GM18498 (cell line): ENCODE results near the gene LRRC10B.
A peak's percentile ranks its signal among the peaks of the same experiment; 100 is the strongest.

Experiments used
- ATAC-seq: cut with Tn5 transposase; IDR thresholded peaks from one replicate; pipeline ENCODE4 v1.9.1; 2021; ENCODE audit warnings: mild to moderate bottlenecking, moderate library complexity; ENCODE audit not compliant: unreplicated experiment

The LRRC10B gene

GRCh38 chr11:61507012-61507768 lies 1.4 kb upstream of the LRRC10B start:
- no peak for ATAC-seq

GRCh38 chr11:61509043-61510029 lies 787 bp downstream of the LRRC10B start:
- ATAC-seq = peak; percentile 80

- no peak for ATAC-seq
These were observed 1.8 kb downstream of the LRRC10B start for GRCh38 chr11:61510166-61510919.

- no peak for ATAC-seq
These were observed 2.4 kb downstream of the LRRC10B start for GRCh38 chr11:61510974-61511373.

- ATAC-seq = no peak
These were observed 2.8 kb downstream of the LRRC10B start for GRCh38 chr11:61511383-61511782.

GRCh38 chr11:61512435-61512834 lies 3.9 kb downstream of the LRRC10B start:
- no peak for ATAC-seq

GRCh38 chr11:61513143-61513765 lies 4.7 kb downstream of the LRRC10B start:
- no peak for ATAC-seq

- no peak for ATAC-seq
These were observed 5.7 kb downstream of the LRRC10B start for GRCh38 chr11:61514050-61514917.

- no peak for ATAC-seq
These were observed 7.1 kb downstream of the LRRC10B start for GRCh38 chr11:61515686-61516085.

- no peak for ATAC-seq
These were observed 7.6 kb downstream of the LRRC10B start for GRCh38 chr11:61516191-61516590.

GRCh38 chr11:61516675-61517572 lies 8.4 kb downstream of the LRRC10B start:
- ATAC-seq = no peak

- ATAC-seq = no peak
These were observed 9.7 kb downstream of the LRRC10B start for GRCh38 chr11:61518032-61518795.

- no peak for ATAC-seq
These were observed 14.3 kb downstream of the LRRC10B start for GRCh38 chr11:61522881-61523280.

GRCh38 chr11:61524446-61524845 lies 15.9 kb downstream of the LRRC10B start:
- ATAC-seq = no peak

- no peak for ATAC-seq
These were observed 16.5 kb downstream of the LRRC10B start for GRCh38 chr11:61524963-61525587.

- no peak for ATAC-seq
These were observed 17.7 kb downstream of the LRRC10B start for GRCh38 chr11:61526229-61526628.

GRCh38 chr11:61526956-61527731 lies 18.6 kb downstream of the LRRC10B start:
- no peak for ATAC-seq
